ENCODE results near the gene EDRF1.

The EDRF1 gene

GRCh38 chr10:125687507-125688185 lies 31.9 kb upstream of the EDRF1 start:
- no peak for TF ChIP-seq CTCF (IDR thresholded peaks at IDR 0.05; ENCODE audit: insufficient read depth, low read depth, low read length, missing control alignments)
- no peak overlapping the region for H3K4me3 ChIP-seq (ENCODE audit: low read depth, low read length)
- DNase-seq (ENCODE audit: low read depth), result no peak

GRCh38 chr10:125689955-125690569 lies 29.4 kb upstream of the EDRF1 start:
- no peak for DNase-seq (ENCODE audit: low read depth)
- no peak for TF ChIP-seq CTCF (IDR thresholded peaks at IDR 0.05; ENCODE audit: insufficient read depth, low read depth, low read length, missing control alignments)
- H3K4me3 ChIP-seq (ENCODE audit: low read depth, low read length), result no peak overlapping the region

GRCh38 chr10:125691160-125691981 lies 28.1 kb upstream of the EDRF1 start:
- TF ChIP-seq CTCF (IDR thresholded peaks at IDR 0.05; ENCODE audit: insufficient read depth, low read depth, low read length, missing control alignments), result no peak
- DNase-seq (ENCODE audit: low read depth), result no peak
- no peak overlapping the region for H3K4me3 ChIP-seq (ENCODE audit: low read depth, low read length)

GRCh38 chr10:125692196-125692595 lies 27.3 kb upstream of the EDRF1 start:
- TF ChIP-seq CTCF (IDR thresholded peaks at IDR 0.05; ENCODE audit: insufficient read depth, low read depth, low read length, missing control alignments), result no peak
- no peak for DNase-seq (ENCODE audit: low read depth)
- H3K4me3 ChIP-seq (ENCODE audit: low read depth, low read length), result no peak overlapping the region

- no peak overlapping the region for H3K4me3 ChIP-seq (ENCODE audit: low read depth, low read length)
- no peak for DNase-seq (ENCODE audit: low read depth)
- no peak for TF ChIP-seq CTCF (IDR thresholded peaks at IDR 0.05; ENCODE audit: insufficient read depth, low read depth, low read length, missing control alignments)
Observed at GRCh38 chr10:125692601-125693523, 26.6 kb upstream of the EDRF1 start.

- TF ChIP-seq CTCF (IDR thresholded peaks at IDR 0.05; ENCODE audit: insufficient read depth, low read depth, low read length, missing control alignments), result no peak
- H3K4me3 ChIP-seq (ENCODE audit: low read depth, low read length), result no peak overlapping the region
- no peak for DNase-seq (ENCODE audit: low read depth)
Observed at GRCh38 chr10:125693524-125693847, 26.0 kb upstream of the EDRF1 start.
